MCF 10A (cell line): Measurements from ENCODE around the gene MYOM1. TPM values are rescaled to one million over a fixed set of nuclear protein-coding genes. Genes with fewer than 3 reads are reported as not detected.
A peak's percentile ranks its signal among the peaks of the same experiment; 100 is the strongest.
"Not testable (repeated sequence)": the region's sequence is repeated elsewhere in the genome, so short reads cannot be mapped to it uniquely, and the experiment has no call there.

ENCODE experiments used
- BruUV-seq: library from RNA; stranded (reverse); fragments of 400-500 nt; replicated peaks from 2 replicates; lab custom pipeline; 2021; lab: Mats Ljungman, UMichigan
- CTCF ChIA-PET: fragments of 300-600 bp; sonication (Branson Sonifier 250); formaldehyde crosslinking; extraction: SDS; loops from one replicate; lab custom pipeline; 2021; ENCODE audit warnings: antibody characterized with exemption, inconsistent platforms; lab: Yijun Ruan, JAX
- POLR2A ChIA-PET: fragments of 300-600, 350-650 bp; sonication (Branson Sonifier 250); formaldehyde crosslinking; extraction: SDS; loops from one replicate; lab custom pipeline; 2020; ENCODE audit warnings: antibody characterized with exemption, inconsistent platforms; lab: Yijun Ruan, JAX
- DNase-seq: peaks from one replicate; pipeline ENCODE4 v3.0.0-alpha.2; 2018; ENCODE audit not compliant: unreplicated experiment
- H3K27ac Mint-ChIP-seq: one replicate; pipeline ENCODE4 v1.8.0; 2022; ENCODE audit warnings: mild to moderate bottlenecking, low read depth, mixed read lengths; ENCODE audit not compliant: unreplicated experiment
- H3K27me3 Mint-ChIP-seq: one replicate; pipeline ENCODE4 v1.8.0; 2022; ENCODE audit warnings: mixed read lengths; ENCODE audit not compliant: insufficient read depth, unreplicated experiment
- H3K36me3 Mint-ChIP-seq: one replicate; pipeline ENCODE4 v1.8.0; 2022; ENCODE audit warnings: mild to moderate bottlenecking, moderate library complexity, mixed read lengths; ENCODE audit not compliant: insufficient read depth, unreplicated experiment
- H3K4me1 Mint-ChIP-seq: one replicate; pipeline ENCODE4 v1.8.0; 2022; ENCODE audit warnings: mixed read lengths; ENCODE audit not compliant: insufficient read depth, unreplicated experiment
- H3K4me3 Mint-ChIP-seq: one replicate; pipeline ENCODE4 v1.8.0; 2022; ENCODE audit warnings: mild to moderate bottlenecking, moderate library complexity, mixed read lengths; ENCODE audit not compliant: unreplicated experiment
- H3K9me3 Mint-ChIP-seq: one replicate; pipeline ENCODE4 v1.8.0; 2022; ENCODE audit warnings: mixed read lengths; ENCODE audit not compliant: unreplicated experiment
- CTCF ChIP-seq: fragments of 200-600 bp; IDR thresholded peaks from one replicate; pipeline ENCODE4 v1.8.0; 2022; ENCODE audit warnings: antibody characterized with exemption, mild to moderate bottlenecking; ENCODE audit not compliant: unreplicated experiment
- intact Hi-C: fragments of 100-400 bp; cut with micrococcal nuclease; formaldehyde crosslinking; loops from 2 replicates; pipeline ENCODE4 v1.14.1; 2022
- total RNA-seq: library from RNA; stranded (reverse); gene quantifications from 2 replicates; pipeline ENCODE4 v1.2.3, GENCODE V29; 2022

The MYOM1 gene
- total RNA-seq, 1 experiment from 2014 or later, result 0.21 TPM

- no peak for TF ChIP-seq CTCF
- intact Hi-C loops, result no loop called here
- POLR2A ChIA-PET, result no interaction called here
- no peaks in the 10 kb centered on the region for H3K27me3 Mint-ChIP-seq
- H3K4me1 Mint-ChIP-seq, result peaks cover 6% of the 10 kb centered on the region
- peaks cover 4% of the 10 kb centered on the region for H3K36me3 Mint-ChIP-seq
- no TSS peak for BruUV-seq
- peak overlapping the region; percentile 68 for H3K27ac Mint-ChIP-seq
- DNase-seq, result no peak
- no peaks in the 10 kb centered on the region for H3K9me3 Mint-ChIP-seq
- CTCF ChIA-PET, result no interaction called here
- no peak overlapping the region for H3K4me3 Mint-ChIP-seq
Measured at GRCh38 chr18:3067165-3067661, 152.6 kb downstream of the MYOM1 start.

DNA sequence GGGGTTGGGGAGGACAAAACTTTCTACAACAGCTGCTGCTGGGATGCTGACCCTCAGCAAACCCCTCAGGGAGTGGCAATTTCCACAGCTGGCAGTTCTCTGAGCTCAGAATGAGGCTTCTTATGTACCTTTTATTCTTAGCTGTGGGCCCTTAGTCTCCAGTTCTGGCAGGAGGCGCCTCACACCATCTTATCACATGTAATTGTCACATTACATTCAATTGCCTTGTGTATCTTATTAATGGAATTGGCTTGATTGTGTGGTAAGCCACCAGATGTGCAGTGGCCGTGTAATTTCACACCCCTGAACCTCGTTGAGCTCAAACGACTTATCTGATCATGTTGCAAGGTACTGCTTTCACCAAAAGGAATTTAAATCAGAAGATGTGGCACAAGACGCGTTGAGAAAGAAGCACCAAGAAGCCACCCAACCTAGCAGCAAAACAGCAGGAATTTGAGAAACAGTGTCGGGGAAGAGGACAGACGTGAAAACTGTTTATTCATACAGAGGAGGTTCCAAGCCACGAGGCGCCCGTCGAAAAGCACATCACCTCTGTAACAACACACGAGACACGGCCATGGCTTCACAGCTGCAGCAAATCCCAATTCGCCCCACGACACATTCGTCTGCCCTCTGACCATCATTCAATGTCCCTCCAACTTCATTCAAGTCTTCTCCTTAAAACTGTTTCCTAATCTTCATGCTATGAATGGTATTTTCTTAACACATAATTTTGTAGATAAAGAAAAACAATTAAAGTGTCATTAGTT is 153.2 kb downstream of the MYOM1 start:
- H3K9me3 Mint-ChIP-seq, result no peaks in the 10 kb centered on the region
- H3K4me3 Mint-ChIP-seq, result no peak overlapping the region
- POLR2A ChIA-PET, result no interaction called here
- H3K4me1 Mint-ChIP-seq, result peaks cover 6% of the 10 kb centered on the region
- BruUV-seq, result no TSS peak
- no peak for DNase-seq
- CTCF ChIA-PET, result interaction anchor here (0.6 to 0.9 kb wide), 2 partner anchors 33 to 60 kb away, joined by 3 to 4 read pairs; no protein-coding TSS in a partner anchor
- H3K27ac Mint-ChIP-seq, result peak overlapping the region; percentile 68
- H3K36me3 Mint-ChIP-seq, result peaks cover 4% of the 10 kb centered on the region
- no peak for TF ChIP-seq CTCF
- intact Hi-C loops, result no loop called here
- no peaks in the 10 kb centered on the region for H3K27me3 Mint-ChIP-seq

GRCh38 chr18:3063766-3064165 is 156.0 kb downstream of the MYOM1 start:
- not testable (repeated sequence) for H3K27ac Mint-ChIP-seq, H3K9me3 Mint-ChIP-seq, BruUV-seq, DNase-seq, H3K4me3 Mint-ChIP-seq, H3K4me1 Mint-ChIP-seq, H3K36me3 Mint-ChIP-seq, H3K27me3 Mint-ChIP-seq
- CTCF ChIA-PET, result interaction anchor here (0.6 to 2.0 kb wide), 11 partner anchors 8 to 208 kb away, joined by 3 to 8 read pairs (median 4); no protein-coding TSS in a partner anchor
- POLR2A ChIA-PET, result interaction anchor here (1.5 kb wide), 1 partner anchor 183 kb away, joined by 5 read pairs; no protein-coding TSS in a partner anchor
- intact Hi-C loops, result loop anchor here (2.0 kb wide), 2 partner anchors 131 to 183 kb away; partner anchors contain the start of gene MYL12A

DNA sequence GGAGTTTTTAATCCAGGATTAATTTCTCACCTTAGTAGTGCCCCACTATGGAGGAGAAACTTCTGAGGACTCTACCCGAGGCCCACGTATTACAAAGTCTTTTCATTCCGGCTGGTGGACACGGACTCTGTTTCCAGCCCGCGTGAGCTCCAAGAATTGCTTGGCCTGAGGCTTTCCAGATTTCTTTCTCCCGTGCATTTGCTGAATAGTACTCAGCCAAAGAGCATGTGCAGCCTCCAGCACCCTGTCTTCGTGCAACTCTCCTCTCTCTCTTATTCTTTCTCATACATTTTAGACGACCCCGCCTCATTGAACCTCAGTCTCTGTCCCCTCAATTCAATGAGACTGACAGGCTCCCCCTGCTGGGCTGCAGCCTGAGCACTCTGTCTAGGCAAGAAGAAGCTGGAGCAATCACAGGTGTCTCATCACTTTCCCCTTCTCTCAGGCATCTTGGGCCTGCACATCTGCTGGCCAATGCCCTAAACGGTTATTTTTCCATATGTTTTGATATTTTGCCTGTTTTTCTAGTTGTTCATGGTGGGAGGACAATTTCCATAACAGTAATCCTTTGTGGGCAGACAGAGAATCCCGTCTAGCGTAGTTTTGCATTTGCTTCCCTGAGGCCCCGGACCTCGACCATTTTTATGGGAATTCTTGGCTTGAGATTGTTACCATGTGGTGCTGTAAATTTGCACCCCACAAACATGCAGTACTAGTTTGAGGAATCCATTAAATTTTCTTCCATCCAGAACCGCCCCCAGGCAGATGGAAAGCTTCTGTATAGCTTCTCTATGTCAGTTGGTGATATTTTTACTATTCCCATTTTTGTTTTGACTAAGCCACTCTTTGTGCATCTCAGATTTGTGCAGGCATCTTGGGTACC is 156.7 kb downstream of the MYOM1 start:
- Mint-ChIP-seq H3K27ac (no peak overlapping the region), H3K4me3 (no peak overlapping the region), H3K36me3 (peaks cover 4% of the 10 kb centered on the region), H3K9me3 (no peaks in the 10 kb centered on the region), H3K27me3 (no peaks in the 10 kb centered on the region), H3K4me1 (peaks cover 6% of the 10 kb centered on the region)
- peak; percentile 64 for DNase-seq
- ChIA-PET CTCF (interaction anchor here (0.5 to 1.8 kb wide), 33 partner anchors 8 to 240 kb away, joined by 3 to 8 read pairs (median 3); no protein-coding TSS in a partner anchor), POLR2A (interaction anchor here (1.4 to 1.5 kb wide), 2 partner anchors 48 to 184 kb away, joined by 4 to 5 read pairs; no protein-coding TSS in a partner anchor)
- intact Hi-C loops, result loop anchor here (2.0 kb wide), 2 partner anchors 130 to 184 kb away; partner anchors contain the start of gene MYL12A
- no TSS peak for BruUV-seq
- TF ChIP-seq CTCF, result peak; percentile 59
